ENCODE measurements around the gene KHNYN. TPM values are rescaled to one million over a fixed set of nuclear protein-coding genes. Genes with fewer than 3 reads are reported as not detected.
"Not testable (repeated sequence)": the region's sequence is repeated elsewhere in the genome, so short reads cannot be mapped to it uniquely, and the experiment has no call there.

Gene KHNYN
- polyA plus RNA-seq, 1 donor from 2014 or later: 0.53 TPM

GRCh38 chr14:24385524-24385923 lies 44.2 kb upstream of the KHNYN start:
- Histone ChIP-seq H3K36me3 (ENCODE audit: insufficient read depth, low read length) (no peaks in the 10 kb centered on the region), H3K9me3 (ENCODE audit: low read length) (no peaks in the 10 kb centered on the region), H2AFZ (ENCODE audit: low read depth, low read length) (no peak overlapping the region), H3K4me3 (ENCODE audit: low read length) (no peak overlapping the region), H3K27ac (ENCODE audit: low read length) (no peak overlapping the region), H3F3A (ENCODE audit: insufficient read depth, low read length, poor library complexity, severe bottlenecking) (no peaks in the 10 kb centered on the region), H3K27me3 (ENCODE audit: insufficient read depth, low read depth, low read length) (no peaks in the 10 kb centered on the region), H3K9me2 (ENCODE audit: insufficient read depth, low read length) (no peaks in the 10 kb centered on the region), H3K79me2 (replicated peaks; ENCODE audit: insufficient read depth, low read length) (no peaks in the 10 kb centered on the region), H4K20me1 (ENCODE audit: insufficient read depth) (no peaks in the 10 kb centered on the region), H3K4me2 (ENCODE audit: low read length) (no peak overlapping the region), H3K9ac (ENCODE audit: low read length) (no peak overlapping the region)
- TF ChIP-seq EZH2 (IDR thresholded peaks at IDR 0.05; ENCODE audit: borderline replicate concordance, insufficient read depth, low read length, poor library complexity, severe bottlenecking): no peak
- no peak for TF ChIP-seq TAF1 (IDR thresholded peaks at IDR 0.05; ENCODE audit: low read depth)
- no peak for TF ChIP-seq EP300 (conservative IDR thresholded peaks at IDR 0.05; ENCODE audit: poor library complexity, severe bottlenecking)
- TF ChIP-seq SMC3 (conservative IDR thresholded peaks at IDR 0.05; ENCODE audit: poor library complexity): no peak
- no peak for TF ChIP-seq REST (IDR thresholded peaks at IDR 0.05; ENCODE audit: borderline replicate concordance)
- no peak for TF ChIP-seq MXI1 (conservative IDR thresholded peaks at IDR 0.05; ENCODE audit: poor library complexity, severe bottlenecking)
- TF ChIP-seq RAD21 (conservative IDR thresholded peaks at IDR 0.05): no peak
- TF ChIP-seq POLR2AphosphoS5 (IDR thresholded peaks at IDR 0.05): no peak
- TF ChIP-seq CTCF (IDR thresholded peaks at IDR 0.05; ENCODE audit: poor library complexity, severe bottlenecking): no peak

GRCh38 chr14:24387009-24387345 lies 42.8 kb upstream of the KHNYN start:
- Histone ChIP-seq H3K4me3 (ENCODE audit: low read length) (no peak overlapping the region), H3K9me2 (ENCODE audit: insufficient read depth, low read length) (no peaks in the 10 kb centered on the region), H3K27me3 (ENCODE audit: insufficient read depth, low read depth, low read length) (no peaks in the 10 kb centered on the region), H3K79me2 (replicated peaks; ENCODE audit: insufficient read depth, low read length) (no peaks in the 10 kb centered on the region), H3K9me3 (ENCODE audit: low read length) (no peaks in the 10 kb centered on the region), H3F3A (ENCODE audit: insufficient read depth, low read length, poor library complexity, severe bottlenecking) (no peaks in the 10 kb centered on the region), H3K9ac (ENCODE audit: low read length) (no peak overlapping the region), H4K20me1 (ENCODE audit: insufficient read depth) (no peaks in the 10 kb centered on the region), H3K4me2 (ENCODE audit: low read length) (no peak overlapping the region), H2AFZ (ENCODE audit: low read depth, low read length) (no peak overlapping the region), H3K36me3 (ENCODE audit: insufficient read depth, low read length) (no peaks in the 10 kb centered on the region), H3K27ac (ENCODE audit: low read length) (no peak overlapping the region)
- TF ChIP-seq CTCF (IDR thresholded peaks at IDR 0.05; ENCODE audit: poor library complexity, severe bottlenecking) (no peak), REST (IDR thresholded peaks at IDR 0.05; ENCODE audit: borderline replicate concordance) (no peak), POLR2AphosphoS5 (IDR thresholded peaks at IDR 0.05) (no peak), MXI1 (conservative IDR thresholded peaks at IDR 0.05; ENCODE audit: poor library complexity, severe bottlenecking) (no peak), RAD21 (conservative IDR thresholded peaks at IDR 0.05) (no peak), EP300 (conservative IDR thresholded peaks at IDR 0.05; ENCODE audit: poor library complexity, severe bottlenecking) (no peak), EZH2 (IDR thresholded peaks at IDR 0.05; ENCODE audit: borderline replicate concordance, insufficient read depth, low read length, poor library complexity, severe bottlenecking) (no peak), TAF1 (IDR thresholded peaks at IDR 0.05; ENCODE audit: low read depth) (no peak), SMC3 (conservative IDR thresholded peaks at IDR 0.05; ENCODE audit: poor library complexity) (no peak)

GRCh38 chr14:24387579-24387978 lies 42.2 kb upstream of the KHNYN start:
- H3K36me3 ChIP-seq (ENCODE audit: insufficient read depth, low read length); H3K79me2 ChIP-seq (replicated peaks; ENCODE audit: insufficient read depth, low read length); H3K9me3 ChIP-seq (ENCODE audit: low read length); H3K27me3 ChIP-seq (ENCODE audit: insufficient read depth, low read depth, low read length); H3K4me3 ChIP-seq (ENCODE audit: low read length); H2AFZ ChIP-seq (ENCODE audit: low read depth, low read length); H3K4me2 ChIP-seq (ENCODE audit: low read length); H3K9me2 ChIP-seq (ENCODE audit: insufficient read depth, low read length); H3K27ac ChIP-seq (ENCODE audit: low read length); H3F3A ChIP-seq (ENCODE audit: insufficient read depth, low read length, poor library complexity, severe bottlenecking); H3K9ac ChIP-seq (ENCODE audit: low read length); H4K20me1 ChIP-seq (ENCODE audit: insufficient read depth): not testable (repeated sequence)

Measured in neural cell (in vitro differentiated cells).